Ramos (cell line): ENCODE data around the gene DGKH.
"Not testable (repeated sequence)": the region's sequence is repeated elsewhere in the genome, so short reads cannot be mapped to it uniquely, and the experiment has no call there.

Source experiments
- in situ Hi-C: fragments of 300-500 bp; cut with MboI; formaldehyde crosslinking; loops from one replicate; pipeline ENCODE4 v1.14.3; 2022; ENCODE audit warnings: low sequenced_read_pairs; ENCODE audit not compliant: unreplicated experiment

DGKH gene

DNA sequence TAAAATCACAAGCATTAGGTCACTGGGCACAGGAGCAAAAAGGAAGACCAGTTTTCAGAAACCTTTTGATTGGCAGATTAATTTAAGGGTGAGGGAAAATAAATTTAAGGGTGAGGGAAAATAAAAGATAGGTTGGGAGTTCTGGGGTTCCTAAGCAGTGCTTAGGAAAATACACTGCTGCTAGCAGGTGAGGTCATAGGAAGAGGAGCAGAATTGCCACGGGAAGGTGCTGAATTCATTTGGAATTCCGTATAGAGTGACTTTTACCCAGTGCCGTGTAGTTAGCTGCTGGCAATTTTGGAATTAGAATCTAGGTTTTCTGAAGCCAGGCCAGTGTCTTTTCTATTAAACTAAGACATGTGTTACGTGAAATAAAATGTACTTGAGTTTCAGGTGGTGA, 59.8 kb downstream of the DGKH start:
- in situ Hi-C loops, result loop anchor here (25.0 kb wide), 1 partner anchor 721 kb away; no protein-coding TSS in a partner anchor

GRCh38 chr13:42109957-42110356, 61.5 kb downstream of the DGKH start:
- in situ Hi-C loops, result loop anchor here (5.0 to 25.0 kb wide), 2 partner anchors 443 to 723 kb away; no protein-coding TSS in a partner anchor

GRCh38 chr13:42110410-42111155, 62.1 kb downstream of the DGKH start:
- in situ Hi-C loops, result loop anchor here (5.0 to 25.0 kb wide), 2 partner anchors 443 to 723 kb away; no protein-coding TSS in a partner anchor

- in situ Hi-C loops, result loop anchor here (5.0 to 25.0 kb wide), 2 partner anchors 446 to 726 kb away; no protein-coding TSS in a partner anchor
Observed at GRCh38 chr13:42112864-42113263, 64.4 kb downstream of the DGKH start.

- in situ Hi-C loops, result loop anchor here (5.0 to 25.0 kb wide), 2 partner anchors 446 to 726 kb away; no protein-coding TSS in a partner anchor
Observed at GRCh38 chr13:42113478-42113877, 65.0 kb downstream of the DGKH start.

DNA sequence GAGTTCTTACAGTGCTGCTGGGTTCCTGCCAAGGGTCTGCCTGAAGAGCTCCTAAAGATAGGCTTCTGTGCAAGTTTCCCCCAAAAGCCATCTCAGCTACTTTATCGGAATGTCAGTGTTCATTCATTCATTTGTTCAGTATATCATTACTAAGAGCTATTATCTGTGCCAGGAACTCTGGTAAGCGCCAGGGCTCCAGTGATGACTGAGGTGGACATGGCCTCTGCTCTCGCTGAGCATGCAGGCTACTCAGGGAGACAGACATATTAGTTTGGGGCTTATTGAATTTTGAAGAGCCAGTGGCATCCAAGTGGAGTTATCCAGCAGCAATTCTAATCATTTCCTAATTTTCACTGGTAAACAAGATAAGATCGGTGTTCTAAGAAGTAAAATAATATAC, 65.8 kb downstream of the DGKH start:
- in situ Hi-C loops, result loop anchor here (5.0 to 25.0 kb wide), 2 partner anchors 447 to 727 kb away; no protein-coding TSS in a partner anchor

DNA sequence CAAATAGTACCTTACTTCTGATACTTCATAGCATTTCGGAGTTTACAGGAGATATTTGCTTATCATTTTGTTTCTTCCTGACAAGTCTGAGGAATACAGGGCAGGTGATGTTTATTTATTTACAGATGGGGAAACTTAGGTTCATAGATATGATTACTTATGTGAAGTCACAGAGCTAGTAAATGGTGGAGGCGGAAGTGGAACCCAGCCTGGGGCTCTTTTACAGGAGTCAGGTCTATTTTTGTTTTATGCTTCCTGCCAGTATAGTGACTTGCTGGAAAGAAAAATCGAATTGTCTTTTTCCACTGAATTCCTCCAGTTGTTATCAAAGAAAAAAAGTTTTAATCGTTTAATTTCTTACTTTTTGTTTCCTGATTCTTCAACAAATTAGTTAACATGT, 66.5 kb downstream of the DGKH start:
- in situ Hi-C loops, result loop anchor here (5.0 to 25.0 kb wide), 2 partner anchors 448 to 728 kb away; no protein-coding TSS in a partner anchor

DNA sequence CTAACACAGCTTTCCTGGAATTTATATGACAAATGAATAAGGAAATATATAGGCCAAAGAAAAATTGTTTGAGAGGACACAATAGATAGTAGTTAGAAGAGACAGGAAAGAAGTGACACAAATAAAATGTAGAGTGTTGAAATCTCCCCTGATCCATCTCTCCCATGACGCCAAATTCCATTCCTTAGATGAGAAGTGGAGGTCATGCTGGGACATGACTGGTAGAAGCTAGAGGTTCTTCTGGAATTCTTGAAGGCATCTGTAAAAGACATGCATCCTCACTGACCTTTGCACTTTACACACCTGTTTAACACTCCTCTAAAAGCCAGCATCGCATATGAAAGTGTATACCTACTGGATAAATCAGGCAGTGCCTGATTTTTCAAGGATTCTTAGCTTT, 67.8 kb downstream of the DGKH start:
- in situ Hi-C loops, result loop anchor here (25.0 kb wide), 1 partner anchor 729 kb away; no protein-coding TSS in a partner anchor

DNA sequence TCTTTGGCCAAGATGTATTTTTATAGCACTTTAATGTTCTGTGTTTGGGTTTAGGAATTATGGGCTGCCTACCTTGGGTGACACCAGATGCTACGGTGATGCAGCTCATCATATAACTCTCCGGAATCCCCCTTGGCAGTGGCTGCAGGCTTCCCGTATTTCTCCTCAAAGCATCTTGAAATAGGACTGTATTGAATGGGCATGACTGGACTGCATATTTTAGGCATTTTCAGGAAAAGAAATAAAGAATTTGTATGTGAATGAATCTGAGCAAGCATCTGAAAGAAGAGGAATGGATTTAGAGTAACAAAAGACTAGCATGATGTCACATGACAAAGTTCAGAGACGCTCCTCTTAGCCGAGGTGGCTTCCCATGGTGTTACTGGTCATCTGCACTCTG, 70.6 kb downstream of the DGKH start:
- in situ Hi-C loops, result loop anchor here (25.0 kb wide), 1 partner anchor 732 kb away; no protein-coding TSS in a partner anchor

GRCh38 chr13:42119875-42120274, 71.4 kb downstream of the DGKH start:
- in situ Hi-C loops, result loop anchor here (25.0 kb wide), 1 partner anchor 733 kb away; no protein-coding TSS in a partner anchor

- in situ Hi-C loops, result loop anchor here (25.0 kb wide), 1 partner anchor 736 kb away; no protein-coding TSS in a partner anchor
Observed at GRCh38 chr13:42123600-42123999, 75.2 kb downstream of the DGKH start.

DNA sequence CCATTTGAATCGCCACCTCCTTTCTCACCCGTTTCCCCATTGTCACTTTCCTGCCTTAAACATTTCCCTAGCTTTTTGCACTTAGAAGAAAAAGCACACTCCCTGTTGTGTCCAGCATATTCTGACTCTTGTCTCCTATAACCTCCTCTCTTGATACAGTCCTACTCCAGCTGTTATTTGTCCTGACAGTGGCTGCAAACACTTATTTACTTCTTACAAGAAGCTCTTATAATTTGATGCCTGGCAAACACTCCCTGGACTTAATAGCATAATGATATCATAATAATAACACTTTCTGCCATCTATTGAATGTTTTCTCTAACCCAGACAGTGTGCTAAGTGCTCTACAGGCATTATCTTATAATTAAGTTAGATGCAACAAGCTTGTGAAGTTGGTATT, 76.6 kb downstream of the DGKH start:
- in situ Hi-C loops, result no loop called here

- in situ Hi-C loops, result no loop called here
Observed at GRCh38 chr13:42127047-42127446, 78.6 kb downstream of the DGKH start.

DNA sequence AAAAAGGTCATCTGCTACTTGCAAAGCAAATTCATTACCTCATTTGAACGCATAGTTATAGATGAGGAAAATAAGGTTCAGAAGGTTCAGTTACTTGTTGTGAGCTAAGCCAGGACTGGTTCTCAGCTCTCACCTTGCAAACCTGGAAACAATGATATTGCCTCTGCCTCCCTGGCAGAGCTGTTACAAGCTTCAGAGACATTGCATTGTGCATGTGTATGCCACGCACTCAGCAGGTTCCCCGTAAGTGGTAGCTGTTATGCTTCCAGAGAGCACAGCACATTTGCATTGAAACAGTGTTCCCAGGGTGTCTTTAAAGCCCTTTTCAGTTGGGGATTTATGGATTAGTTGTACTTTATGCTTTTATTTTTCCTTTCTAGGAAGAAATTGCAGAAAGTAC, 80.6 kb downstream of the DGKH start:
- in situ Hi-C loops, result no loop called here

DNA sequence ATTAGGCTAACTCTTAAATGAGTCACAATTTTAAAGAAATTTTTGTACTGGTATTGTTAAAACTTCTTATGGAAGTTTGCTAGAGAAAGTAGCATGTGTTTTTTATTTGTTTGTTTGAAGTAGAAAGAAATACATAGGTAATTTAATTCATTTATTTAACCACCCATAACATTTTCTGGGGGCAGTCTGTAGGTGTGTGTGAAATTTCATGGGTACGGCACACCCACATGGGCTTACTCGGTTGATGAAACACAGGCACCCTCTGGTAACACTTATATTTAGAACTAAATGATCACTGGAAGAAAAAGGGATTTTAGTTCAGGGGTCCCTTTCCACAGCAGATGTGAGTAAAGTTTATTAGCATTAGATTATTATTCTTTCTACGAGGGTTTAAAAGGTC, 88.1 kb downstream of the DGKH start:
- in situ Hi-C loops, result no loop called here

DNA sequence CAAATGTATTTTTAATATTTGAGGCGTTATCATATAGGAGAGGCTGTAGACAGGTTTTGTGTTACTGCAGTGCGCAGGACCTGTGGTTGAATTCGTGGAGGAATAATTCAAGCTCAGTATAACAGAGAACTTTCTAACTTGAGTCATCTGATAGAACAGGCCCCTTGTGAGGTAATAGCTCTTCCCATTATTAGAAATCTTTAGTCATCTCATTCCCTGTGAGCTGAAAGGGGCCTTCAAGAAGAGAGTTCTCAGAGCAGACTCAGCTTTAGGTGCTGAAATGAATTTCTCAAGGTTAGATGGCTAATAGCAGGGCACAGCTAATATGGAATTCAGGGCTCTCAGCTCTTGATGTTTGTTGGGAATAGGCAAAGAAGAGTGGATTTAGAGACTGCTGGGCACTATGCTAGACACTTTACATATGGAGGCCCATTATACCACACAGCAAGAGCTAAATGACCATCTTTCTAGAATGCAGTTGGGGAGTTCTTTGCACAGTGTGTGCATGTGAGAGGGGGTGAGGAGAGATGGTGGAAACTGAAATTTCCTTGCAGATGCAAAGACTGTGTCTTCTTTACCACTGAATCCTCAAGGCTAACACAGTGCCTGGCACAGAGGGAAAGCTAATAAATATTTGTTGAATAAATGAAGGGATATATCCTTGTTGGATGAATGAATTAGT, 89.5 kb downstream of the DGKH start:
- in situ Hi-C loops, result no loop called here

- in situ Hi-C loops, result no loop called here
Observed at GRCh38 chr13:42140494-42140893, 92.0 kb downstream of the DGKH start.

DNA sequence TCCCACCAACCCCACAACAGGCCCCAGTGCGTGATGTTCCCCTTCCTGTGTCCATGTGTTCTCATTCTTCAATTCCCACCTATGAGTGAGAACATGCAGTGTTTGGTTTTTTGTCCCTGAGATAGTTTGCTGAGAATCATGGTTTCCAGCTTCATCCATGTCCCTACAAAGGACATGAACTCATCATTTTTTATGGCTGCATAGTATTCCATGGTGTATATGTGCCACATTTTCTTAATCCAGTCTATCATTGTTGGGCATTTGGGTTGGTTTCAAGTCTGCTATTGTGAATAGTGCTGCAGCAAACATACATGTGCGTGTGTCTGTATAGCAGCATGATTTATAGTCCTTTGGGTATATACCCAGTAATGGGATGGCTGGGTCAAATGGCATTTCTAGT, 92.6 kb downstream of the DGKH start:
- in situ Hi-C loops, result not testable (repeated sequence)

DNA sequence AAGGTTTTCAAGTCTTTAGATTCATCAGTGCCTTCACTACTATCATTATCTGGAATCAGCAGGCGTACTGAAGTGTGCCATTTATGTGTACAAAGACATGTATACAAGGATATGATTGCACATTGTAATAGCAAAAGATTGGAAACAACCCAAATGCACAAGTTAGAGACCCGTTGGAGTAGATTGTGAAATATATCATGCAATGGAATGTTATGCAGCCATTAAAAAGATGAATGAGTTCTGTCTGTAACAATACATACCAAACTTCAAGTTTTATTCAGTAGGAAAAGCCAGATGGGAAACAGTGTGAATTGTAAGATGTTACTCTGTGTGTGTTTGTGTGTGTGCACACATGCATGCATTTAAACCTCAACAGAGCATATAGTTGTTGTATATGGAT, 97.9 kb downstream of the DGKH start:
- in situ Hi-C loops, result no loop called here

DNA sequence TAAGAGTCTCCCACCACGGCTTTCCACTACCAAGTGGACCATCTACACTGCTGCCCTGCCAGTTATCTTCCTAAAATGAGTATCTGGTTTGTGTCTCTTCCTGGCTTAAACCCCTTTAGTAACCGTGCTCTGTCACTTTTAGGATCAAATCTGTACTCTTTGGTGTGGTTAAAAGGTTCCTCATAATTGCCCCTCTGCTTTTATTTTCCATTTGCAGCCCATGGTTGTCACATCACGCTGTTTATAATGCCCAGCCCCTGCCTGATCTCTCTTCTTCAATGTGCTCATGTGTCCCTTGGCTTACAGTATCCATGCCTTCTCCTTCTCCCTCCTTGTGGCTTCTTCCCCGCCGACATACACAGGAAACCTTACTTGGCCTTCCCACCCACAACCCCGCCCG, 100.1 kb downstream of the DGKH start:
- in situ Hi-C loops, result no loop called here

DNA sequence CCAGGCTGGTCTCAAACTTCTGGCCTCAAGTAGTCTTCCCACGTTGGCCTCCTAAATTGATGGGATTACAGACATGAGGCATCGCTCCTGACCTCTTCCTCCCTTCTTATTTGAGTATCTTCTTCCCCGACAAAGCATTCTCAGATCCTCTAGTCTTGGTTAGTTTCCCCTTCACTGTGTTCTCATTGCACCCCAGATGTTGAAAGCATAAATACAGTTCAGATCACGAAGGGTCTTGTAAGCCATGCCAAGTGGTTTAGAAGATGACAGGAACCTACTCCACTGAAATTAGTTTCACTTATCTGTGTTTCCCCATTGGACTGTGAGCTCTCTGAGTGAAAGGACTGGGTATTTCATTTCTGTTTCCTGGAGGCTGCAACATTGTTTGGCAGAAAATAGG, 100.7 kb downstream of the DGKH start:
- in situ Hi-C loops, result no loop called here
